Mesendoderm (in vitro differentiated cells): ENCODE measurements around the gene RAB8B.

Experiments
- DNase-seq: peaks from one replicate; pipeline ENCODE4 v3.0.0; 2013
- H2AK5ac ChIP-seq: 2 replicates; pipeline ENCODE4 v1.6.1; 2013; ENCODE audit warnings: low read length, inconsistent platforms
- H2BK120ac ChIP-seq: 2 replicates; pipeline ENCODE4 v1.6.1; 2013; ENCODE audit warnings: low read depth, mild to moderate bottlenecking, low read length, moderate library complexity, mixed read lengths
- H2BK15ac ChIP-seq: replicated peaks from 2 replicates; pipeline ENCODE4 v1.6.1; 2013; ENCODE audit warnings: low read depth, mild to moderate bottlenecking, moderate library complexity
- H2BK5ac ChIP-seq: 2 replicates; pipeline ENCODE4 v1.6.1; 2013; ENCODE audit warnings: low read length, inconsistent platforms
- H3K18ac ChIP-seq: 2 replicates; pipeline ENCODE4 v1.6.1; 2013; ENCODE audit warnings: mild to moderate bottlenecking, low read length, mixed read lengths
- H3K23ac ChIP-seq: one replicate; pipeline ENCODE4 v1.6.1; 2013; ENCODE audit warnings: low read length
- H3K27ac ChIP-seq: 2 replicates; pipeline ENCODE4 v1.5.1; 2013; ENCODE audit warnings: low read depth, mild to moderate bottlenecking, inconsistent platforms, low read length, moderate library complexity
- H3K27me3 ChIP-seq: 2 replicates; pipeline ENCODE4 v1.6.1; 2013; ENCODE audit warnings: low read length, control low read depth, mild to moderate bottlenecking, inconsistent platforms; ENCODE audit not compliant: insufficient read depth, poor library complexity
- H3K36me3 ChIP-seq: 2 replicates; pipeline ENCODE4 v1.6.1; 2013; ENCODE audit warnings: low read length, inconsistent platforms; ENCODE audit not compliant: control insufficient read depth, insufficient read depth
- H3K4ac ChIP-seq: one replicate; pipeline ENCODE4 v1.6.1; 2013; ENCODE audit warnings: low read depth, mild to moderate bottlenecking, low read length, moderate library complexity
- H3K4me1 ChIP-seq: 2 replicates; pipeline ENCODE4 v1.6.1; 2013; ENCODE audit warnings: low read depth, low read length, inconsistent platforms; ENCODE audit not compliant: control insufficient read depth
- H3K4me2 ChIP-seq: 2 replicates; pipeline ENCODE4 v1.6.1; 2013; ENCODE audit warnings: low read length
- H3K4me3 ChIP-seq: 2 replicates; pipeline ENCODE4 v1.5.1; 2013; ENCODE audit warnings: mild to moderate bottlenecking, low read length
- H3K56ac ChIP-seq: one replicate; pipeline ENCODE4 v1.6.1; 2013; ENCODE audit warnings: low read length
- H3K79me1 ChIP-seq: 2 replicates; pipeline ENCODE4 v1.6.1; 2013; ENCODE audit warnings: low read length, inconsistent platforms
- H3K79me2 ChIP-seq: 2 replicates; pipeline ENCODE4 v1.6.1; 2013; ENCODE audit warnings: mild to moderate bottlenecking, low read length; ENCODE audit not compliant: control insufficient read depth, insufficient read depth
- H3K9ac ChIP-seq: 2 replicates; pipeline ENCODE4 v1.6.1; 2013; ENCODE audit warnings: low read length, inconsistent platforms
- H4K5ac ChIP-seq: one replicate; pipeline ENCODE4 v1.6.1; 2013; ENCODE audit warnings: low read length
- H4K8ac ChIP-seq: one replicate; pipeline ENCODE4 v1.6.1; 2013; ENCODE audit warnings: low read depth, mild to moderate bottlenecking, control low read depth, low read length, moderate library complexity
- WGBS: extraction: QIAGEN DNeasy Blood & Tissue Kit; methylation state at CpG from one replicate; pipeline ENCODE4 v1.1.7; 2013; ENCODE audit warnings: low lambda C conversion rate, missing lambda C conversion rate; ENCODE audit not compliant: insufficient coverage; ENCODE audit errors: extremely low coverage; 5-methylcytosine and 5-hydroxymethylcytosine counted together

The RAB8B gene

DNA sequence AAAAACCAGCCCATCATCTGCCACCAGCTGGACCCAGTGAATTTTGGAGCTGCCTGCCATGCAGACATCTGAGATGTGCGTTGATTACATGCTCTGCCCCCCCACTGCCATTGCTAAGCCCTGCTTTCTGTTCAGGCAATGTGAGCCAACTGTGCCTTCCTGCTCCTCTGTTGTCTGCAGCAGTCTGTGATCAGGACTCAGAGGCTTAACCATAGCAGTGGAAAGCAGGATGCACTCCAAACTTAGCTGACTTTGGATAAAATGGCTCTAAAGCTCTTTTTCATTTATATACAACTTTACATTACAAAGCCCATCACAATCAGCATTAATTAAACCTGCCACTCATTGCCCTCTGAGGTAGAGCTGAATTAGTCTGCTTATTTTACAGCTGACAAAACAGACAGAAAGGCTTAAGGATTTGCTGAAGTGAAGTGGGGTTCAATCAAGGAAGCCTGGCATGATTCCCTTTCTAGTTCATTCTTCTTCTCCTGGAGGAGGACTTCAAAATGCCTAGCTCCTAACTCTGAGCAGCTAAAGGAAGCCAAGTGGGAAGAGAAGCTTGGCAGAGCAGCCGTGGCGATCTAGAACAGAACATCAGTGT is 16.5 kb upstream of the RAB8B start:
- no peak overlapping the region for H3K4ac ChIP-seq
- H3K79me2 ChIP-seq, result no peaks in the 10 kb centered on the region
- H4K8ac ChIP-seq, result no peak overlapping the region
- no peak overlapping the region for H3K23ac ChIP-seq
- H3K4me2 ChIP-seq, result no peak overlapping the region
- no peak for DNase-seq
- no peak overlapping the region for H4K5ac ChIP-seq
- no peak overlapping the region for H2BK5ac ChIP-seq
- H3K27me3 ChIP-seq, result no peaks in the 10 kb centered on the region
- no peak overlapping the region for H3K56ac ChIP-seq
- H3K4me3 ChIP-seq, result no peak overlapping the region
- H3K79me1 ChIP-seq, result no peaks in the 10 kb centered on the region
- no peak overlapping the region for H2BK120ac ChIP-seq
- no peaks in the 10 kb centered on the region for H3K4me1 ChIP-seq
- no peak overlapping the region for H2AK5ac ChIP-seq
- H3K9ac ChIP-seq, result no peak overlapping the region
- no peak overlapping the region for H3K18ac ChIP-seq
- no CpG with 5 or more reads among the region's 3 CpGs for WGBS
- H2BK15ac ChIP-seq, result no peak overlapping the region
- no peaks in the 10 kb centered on the region for H3K36me3 ChIP-seq
- no peak overlapping the region for H3K27ac ChIP-seq

DNA sequence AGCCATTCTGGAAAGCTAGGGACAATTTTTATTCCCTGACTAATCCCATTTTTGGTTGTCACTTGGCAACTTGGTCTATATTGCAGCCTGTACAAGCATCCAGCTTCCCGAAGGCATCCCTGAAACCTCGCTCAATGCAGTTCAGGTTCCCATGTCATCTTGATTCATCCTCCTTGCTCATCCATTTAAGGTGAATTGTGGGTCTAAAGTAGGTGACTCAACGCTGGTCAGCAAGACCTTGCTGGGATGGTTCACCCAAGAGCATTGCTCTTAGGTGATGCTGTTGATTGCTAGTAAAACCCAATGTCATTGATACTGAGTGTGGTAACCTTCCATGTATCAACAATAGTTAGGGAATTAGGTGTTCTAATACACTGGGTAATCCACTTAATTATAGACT is 13.1 kb upstream of the RAB8B start:
- Histone ChIP-seq H3K56ac (no peak overlapping the region), H2AK5ac (no peak overlapping the region), H3K4ac (no peak overlapping the region), H2BK15ac (no peak overlapping the region), H2BK120ac (no peak overlapping the region), H3K79me1 (no peaks in the 10 kb centered on the region), H3K36me3 (no peaks in the 10 kb centered on the region), H4K8ac (no peak overlapping the region), H3K4me1 (no peaks in the 10 kb centered on the region), H3K27ac (no peak overlapping the region), H4K5ac (no peak overlapping the region), H3K4me2 (no peak overlapping the region), H3K9ac (no peak overlapping the region), H2BK5ac (no peak overlapping the region), H3K4me3 (no peak overlapping the region), H3K79me2 (no peaks in the 10 kb centered on the region), H3K27me3 (no peaks in the 10 kb centered on the region), H3K23ac (no peak overlapping the region), H3K18ac (no peak overlapping the region)
- DNase-seq, result no peak
- WGBS, result no CpG with 5 or more reads among the region's 3 CpGs

DNA sequence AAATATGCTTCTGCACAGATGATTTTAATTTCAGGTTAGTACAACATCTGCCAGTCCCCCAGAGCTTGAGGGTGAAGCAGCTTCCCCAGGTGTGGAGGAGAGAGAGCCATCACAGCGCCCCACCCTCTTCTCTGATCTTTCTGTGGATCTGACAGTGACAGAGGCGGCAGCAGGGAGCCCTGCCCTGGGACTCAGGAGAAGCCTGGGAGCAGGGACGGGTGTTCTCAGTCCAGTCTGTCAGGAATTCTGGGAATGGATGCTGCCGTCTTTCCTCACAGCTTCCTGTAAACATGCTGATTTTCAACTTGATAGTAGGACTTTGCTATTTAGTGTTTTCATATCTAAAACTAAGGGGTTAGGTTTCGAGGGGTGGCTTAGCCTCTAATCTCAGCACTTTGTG is 11.4 kb upstream of the RAB8B start:
- H3K4me1 ChIP-seq, result no peaks in the 10 kb centered on the region
- no peak overlapping the region for H3K18ac ChIP-seq
- DNase-seq, result peak; percentile 62
- H3K4ac ChIP-seq, result no peak overlapping the region
- no peak overlapping the region for H3K23ac ChIP-seq
- no peaks in the 10 kb centered on the region for H3K79me2 ChIP-seq
- no CpG with 5 or more reads among the region's 5 CpGs for WGBS
- H2BK120ac ChIP-seq, result no peak overlapping the region
- no peak overlapping the region for H3K56ac ChIP-seq
- H3K4me3 ChIP-seq, result no peak overlapping the region
- H2BK15ac ChIP-seq, result no peak overlapping the region
- H3K27me3 ChIP-seq, result no peaks in the 10 kb centered on the region
- no peaks in the 10 kb centered on the region for H3K36me3 ChIP-seq
- H3K9ac ChIP-seq, result no peak overlapping the region
- no peak overlapping the region for H4K8ac ChIP-seq
- no peak overlapping the region for H2BK5ac ChIP-seq
- no peak overlapping the region for H3K27ac ChIP-seq
- no peak overlapping the region for H3K4me2 ChIP-seq
- no peak overlapping the region for H4K5ac ChIP-seq
- H3K79me1 ChIP-seq, result no peaks in the 10 kb centered on the region
- no peak overlapping the region for H2AK5ac ChIP-seq

DNA sequence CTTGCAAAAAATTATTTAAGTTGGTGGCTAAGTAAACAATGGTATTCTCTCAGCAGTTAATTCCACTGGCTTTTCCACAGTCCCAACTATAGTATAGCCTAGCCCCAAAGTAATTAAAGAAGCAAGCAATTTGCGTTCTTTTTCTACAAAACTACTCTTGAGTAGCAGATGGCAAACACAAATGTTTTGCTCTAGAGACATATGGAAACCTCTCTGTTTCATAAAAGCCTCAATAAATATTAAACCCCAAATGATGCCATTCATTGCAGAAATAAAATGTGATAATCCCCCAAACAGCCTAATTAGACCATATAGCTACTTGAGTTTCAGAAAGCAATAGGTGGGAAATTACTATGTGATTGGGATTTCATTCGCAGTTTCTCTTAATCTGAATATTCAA is 8.7 kb upstream of the RAB8B start:
- no peak overlapping the region for H3K9ac ChIP-seq
- no peak overlapping the region for H2BK120ac ChIP-seq
- H3K4me3 ChIP-seq, result no peak overlapping the region
- no peak overlapping the region for H3K4ac ChIP-seq
- no peak overlapping the region for H2AK5ac ChIP-seq
- no peaks in the 10 kb centered on the region for H3K79me1 ChIP-seq
- H3K27ac ChIP-seq, result no peak overlapping the region
- no peak overlapping the region for H3K18ac ChIP-seq
- H3K4me1 ChIP-seq, result no peaks in the 10 kb centered on the region
- no peak overlapping the region for H3K23ac ChIP-seq
- no peaks in the 10 kb centered on the region for H3K27me3 ChIP-seq
- no peak overlapping the region for H2BK5ac ChIP-seq
- H3K4me2 ChIP-seq, result no peak overlapping the region
- WGBS, result no CpG with 5 or more reads among the region's 2 CpGs
- no peak overlapping the region for H2BK15ac ChIP-seq
- no peak overlapping the region for H4K8ac ChIP-seq
- H4K5ac ChIP-seq, result no peak overlapping the region
- DNase-seq, result no peak
- no peaks in the 10 kb centered on the region for H3K79me2 ChIP-seq
- H3K36me3 ChIP-seq, result no peaks in the 10 kb centered on the region
- H3K56ac ChIP-seq, result no peak overlapping the region

DNA sequence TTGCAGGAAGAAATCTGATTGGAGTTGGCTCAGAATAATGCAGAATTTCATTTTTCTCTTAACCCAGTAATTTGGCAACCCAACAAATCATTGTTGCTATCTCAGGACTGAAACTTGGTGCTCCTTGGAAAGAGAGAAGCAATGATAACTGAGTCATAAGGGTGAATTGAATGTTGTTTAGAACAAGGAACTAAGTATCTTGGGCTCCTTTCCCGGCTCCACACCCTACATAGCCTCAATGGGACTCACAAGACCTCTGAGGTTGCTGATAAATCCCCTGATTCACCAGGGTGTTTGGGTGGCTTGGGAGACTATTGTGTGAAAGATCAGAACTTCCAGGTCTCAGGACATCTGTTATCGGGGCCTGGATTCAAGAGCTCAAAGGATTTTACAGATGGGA is 7.8 kb upstream of the RAB8B start:
- Histone ChIP-seq H3K23ac (no peak overlapping the region), H3K4me2 (no peak overlapping the region), H3K27me3 (no peaks in the 10 kb centered on the region), H3K79me2 (no peaks in the 10 kb centered on the region), H2AK5ac (no peak overlapping the region), H4K8ac (no peak overlapping the region), H3K27ac (no peak overlapping the region), H3K4me3 (no peak overlapping the region), H2BK15ac (no peak overlapping the region), H3K79me1 (no peaks in the 10 kb centered on the region), H3K4ac (no peak overlapping the region), H3K18ac (no peak overlapping the region), H3K36me3 (no peaks in the 10 kb centered on the region), H3K9ac (no peak overlapping the region), H2BK5ac (no peak overlapping the region), H3K56ac (no peak overlapping the region), H2BK120ac (no peak overlapping the region), H3K4me1 (no peaks in the 10 kb centered on the region), H4K5ac (no peak overlapping the region)
- no CpG with 5 or more reads among the region's 2 CpGs for WGBS
- DNase-seq, result no peak

DNA sequence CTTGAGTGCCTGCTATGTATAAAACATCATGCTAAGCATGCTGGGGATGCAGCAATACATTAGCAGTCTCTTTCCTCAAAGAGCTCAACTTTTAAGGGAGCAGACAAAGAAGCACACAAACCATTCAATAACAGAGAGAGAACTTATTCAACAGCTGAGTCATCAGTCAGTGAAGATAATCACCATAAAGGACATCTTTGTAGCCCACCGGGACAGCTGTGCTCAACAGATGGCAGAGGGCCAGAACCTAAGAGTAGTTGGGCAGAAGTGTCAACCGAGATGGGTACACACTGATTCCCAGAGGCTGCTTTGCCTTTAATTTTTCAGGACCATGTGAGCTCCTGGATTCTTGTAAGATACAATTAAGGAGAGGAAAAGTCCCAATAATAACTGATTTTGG is 4.2 kb upstream of the RAB8B start:
- peaks cover 5% of the 10 kb centered on the region for H3K79me1 ChIP-seq
- no peak for DNase-seq
- H2BK5ac ChIP-seq, result no peak overlapping the region

More for the DNA sequence above, 4.2 kb upstream of the RAB8B start:
- Histone ChIP-seq H3K4me3 (no peak overlapping the region), H3K56ac (no peak overlapping the region), H3K79me2 (peaks cover 3% of the 10 kb centered on the region), H3K9ac (no peak overlapping the region), H3K4me1 (peaks cover 2% of the 10 kb centered on the region), H3K4ac (no peak overlapping the region), H3K4me2 (no peak overlapping the region), H3K36me3 (no peaks in the 10 kb centered on the region), H2AK5ac (no peak overlapping the region), H3K27me3 (no peaks in the 10 kb centered on the region), H2BK120ac (no peak overlapping the region), H4K5ac (no peak overlapping the region), H4K8ac (no peak overlapping the region), H3K18ac (no peak overlapping the region), H2BK15ac (no peak overlapping the region), H3K27ac (no peak overlapping the region), H3K23ac (no peak overlapping the region)
- WGBS, result no CpG with 5 or more reads among the region's 2 CpGs
